NCI-H2196 treated with DMSO at 0.1 percent for 48 hours (cell line): Measurements from ENCODE around the gene PALD1.
"Not testable (repeated sequence)": the region's sequence is repeated elsewhere in the genome, so short reads cannot be mapped to it uniquely, and the experiment has no call there.

Experiments used
- DNase-seq: peaks from one replicate; lab custom pipeline; 2025; ENCODE audit not compliant: unreplicated experiment; lab: John Stamatoyannopoulos, UW

PALD1 gene

GRCh38 chr10:70600512-70601395, 122.2 kb downstream of the PALD1 start:
- DNase-seq: no peak

DNA sequence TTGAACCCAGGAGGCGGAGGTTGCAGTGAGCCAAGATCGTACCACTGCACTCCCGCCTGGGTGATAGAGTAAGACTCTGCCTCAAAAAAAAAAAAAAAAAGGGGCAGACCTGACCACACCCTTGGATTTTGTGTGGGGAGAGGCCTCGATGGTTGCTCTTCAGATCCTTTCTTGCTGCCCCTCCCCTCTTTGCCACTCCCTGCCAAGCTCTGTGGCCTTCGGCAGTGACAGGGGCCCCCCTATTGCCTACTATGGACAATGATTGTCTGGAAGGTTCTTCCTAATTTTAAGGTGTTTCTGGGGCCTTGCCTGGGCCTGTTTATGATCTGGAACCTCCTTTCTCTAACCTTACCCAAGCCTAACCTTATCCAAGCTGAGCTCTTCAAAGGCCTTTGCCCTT, 123.2 kb downstream of the PALD1 start:
- DNase-seq: no peak

DNA sequence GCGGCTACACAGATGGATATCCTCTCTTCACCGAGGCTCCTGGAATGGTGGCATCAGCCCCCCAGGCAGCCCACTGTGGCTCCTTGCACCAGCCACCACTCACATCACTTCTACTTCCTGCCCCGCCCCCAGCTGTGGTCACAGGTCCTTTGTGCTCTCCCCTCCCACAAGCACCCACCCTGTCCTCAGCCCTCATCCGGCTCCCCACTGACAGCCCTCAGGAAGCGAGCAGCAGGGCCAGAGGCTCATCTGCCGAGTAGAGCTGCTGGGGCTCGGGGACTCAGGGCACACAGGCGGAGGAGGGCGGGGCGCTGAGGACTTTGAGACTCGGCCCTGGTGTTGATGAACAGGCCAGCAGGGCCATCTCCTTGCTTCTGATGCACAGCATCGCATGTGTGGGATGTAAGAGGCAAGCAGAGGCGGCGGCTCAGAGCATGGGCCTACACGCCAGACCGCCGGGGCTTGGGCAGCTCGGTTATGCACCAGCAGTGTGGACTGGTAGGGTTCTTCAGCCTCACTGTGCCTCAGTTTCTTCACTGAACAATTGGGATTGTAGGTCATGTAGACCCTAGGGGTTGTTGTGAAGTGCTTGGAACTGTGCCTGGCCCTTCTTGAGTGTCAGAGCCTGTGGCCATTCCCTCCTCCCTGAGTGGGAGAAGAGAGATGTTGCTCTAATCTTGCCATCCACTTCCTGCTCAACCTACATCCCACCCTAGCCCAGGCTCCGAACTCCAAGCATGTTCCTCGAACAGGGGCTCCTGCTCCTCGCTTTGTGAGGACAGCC, 124.3 kb downstream of the PALD1 start, which contains the start of gene PRF1:
Gene PRF1 (minus strand): TSS at position 77 of the 784 bp plus-strand sequence. CDS start 1,839 bp downstream, outside the sequence.
- no peak for DNase-seq

GRCh38 chr10:70603449-70603801, 124.9 kb downstream of the PALD1 start:
- DNase-seq: no peak

- no peak for DNase-seq
Measured at GRCh38 chr10:70604106-70604505, 125.5 kb downstream of the PALD1 start.

DNA sequence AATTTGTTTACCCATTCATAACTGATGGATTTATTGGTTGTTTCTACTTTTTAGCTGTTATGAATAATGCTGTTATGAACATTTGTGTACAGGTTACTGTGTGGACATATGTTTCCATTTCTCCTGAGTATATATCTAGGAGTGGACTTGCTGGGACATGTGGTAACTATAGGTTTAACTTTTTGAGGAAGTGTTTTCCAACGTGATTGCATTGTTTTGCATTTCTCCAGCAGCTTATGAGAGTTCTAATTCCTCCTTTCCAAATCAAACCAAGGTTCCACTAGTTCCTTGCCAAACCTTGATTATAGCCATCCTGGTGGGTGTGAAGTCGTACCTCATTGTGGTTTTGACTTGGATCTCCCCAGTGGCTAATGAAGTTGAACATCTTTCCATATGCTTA, 126.6 kb downstream of the PALD1 start:
- no peak for DNase-seq

GRCh38 chr10:70607936-70608335, 129.4 kb downstream of the PALD1 start:
- no peak for DNase-seq

- DNase-seq: no peak
Measured at GRCh38 chr10:70613941-70614340, 135.4 kb downstream of the PALD1 start.

GRCh38 chr10:70614364-70614763, 135.8 kb downstream of the PALD1 start:
- not testable (repeated sequence) for DNase-seq

DNA sequence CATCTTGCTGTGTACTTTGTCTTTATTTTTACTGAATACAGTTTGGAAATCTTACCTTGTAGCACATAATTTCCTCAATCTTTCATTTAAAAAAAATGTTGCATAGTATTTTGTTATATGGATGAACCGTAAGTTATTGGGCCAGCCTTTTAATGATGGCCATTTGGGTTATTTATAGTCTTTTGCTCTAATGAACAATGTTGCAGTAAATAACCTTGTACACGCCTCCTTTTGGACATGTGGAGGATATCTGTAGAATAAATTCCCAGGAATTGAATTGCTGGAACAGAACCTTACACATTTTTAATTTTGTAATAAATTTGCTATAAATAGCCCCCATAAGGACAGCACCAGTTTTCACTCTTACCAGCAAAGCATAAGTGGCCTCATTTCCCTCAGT, 136.6 kb downstream of the PALD1 start:
- no peak for DNase-seq

DNA sequence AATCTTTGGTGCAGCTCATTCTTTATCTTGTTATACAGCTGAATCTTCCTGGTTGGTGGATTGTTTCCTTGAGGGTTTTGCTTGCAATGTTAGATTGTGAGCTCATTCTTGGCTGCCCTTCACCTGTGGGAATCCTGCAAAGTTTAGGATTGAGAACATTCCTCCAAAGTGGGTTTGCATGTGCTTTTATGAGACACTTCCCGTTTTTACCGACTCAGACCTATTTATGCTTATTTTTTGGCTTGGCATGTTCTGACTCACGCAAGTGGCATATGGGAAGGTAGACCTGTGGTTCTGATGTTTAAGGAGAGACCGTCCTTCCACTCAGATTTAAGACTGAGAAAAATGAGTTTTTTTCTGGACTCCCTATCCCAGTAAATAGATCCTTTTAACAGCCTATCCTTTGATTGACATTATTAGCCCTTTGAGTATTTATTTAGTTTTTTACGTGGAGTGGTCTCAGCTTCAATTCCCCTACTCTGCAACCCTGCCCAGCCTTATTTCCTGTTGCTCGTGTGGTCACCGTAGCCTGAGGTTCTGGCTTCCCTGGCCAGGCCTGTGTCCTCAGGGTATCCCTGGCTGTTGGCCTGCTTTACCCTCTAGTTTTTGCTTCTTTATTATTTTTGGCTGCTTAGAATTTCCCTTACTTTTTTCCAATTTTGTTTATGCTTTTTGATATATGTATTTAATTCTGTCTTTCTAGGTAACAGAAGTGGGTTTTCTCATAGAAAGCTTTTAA, 137.4 kb downstream of the PALD1 start:
- no peak for DNase-seq

- no peak for DNase-seq
Measured at GRCh38 chr10:70616761-70617160, 138.2 kb downstream of the PALD1 start.
